Activated T-helper 1 cell treated with anti-CD3 and anti-CD28 coated beads, Interleukin-2, amount 50 U/mL, for 16 hours (primary cell): Measurements from ENCODE around the gene BAHD1.

ENCODE experiments used
- DNase-seq, 2 donors: peaks; one replicate each; pipeline ENCODE4 v3.0.0-alpha.2; 2020; ENCODE audit warnings: low read depth in 1 of 2, low spot score in 1 of 2

Gene BAHD1

GRCh38 chr15:40440743-40441564 is at the start of gene BAHD1:
BAHD1 (plus strand) TSS chr15:40440953; CDS start chr15:40458465, 17,512 bp downstream.
- DNase-seq = peak; percentile 87 to 94

- DNase-seq = no peak
These were observed 47.5 kb upstream of the BAHD1 start for GRCh38 chr15:40392986-40393948.

GRCh38 chr15:40397688-40398412 is 42.9 kb upstream of the BAHD1 start:
- DNase-seq = no peak

- no peak for DNase-seq
These were observed 42.3 kb upstream of the BAHD1 start for GRCh38 chr15:40398413-40398873.

- DNase-seq = no peak
These were observed 41.4 kb upstream of the BAHD1 start for GRCh38 chr15:40399370-40399769.

- peak; percentile 68 to 84 for DNase-seq
These were observed 35.0 kb upstream of the BAHD1 start, which contains the start of gene IVD for GRCh38 chr15:40405501-40406381. IVD (plus strand) TSS chr15:40405795; CDS start chr15:40405828, 33 bp downstream.

- no peak for DNase-seq
These were observed 33.3 kb upstream of the BAHD1 start for GRCh38 chr15:40407330-40407990.

GRCh38 chr15:40409366-40409765 is 31.4 kb upstream of the BAHD1 start:
- no peak for DNase-seq

- no peak for DNase-seq
These were observed 30.3 kb upstream of the BAHD1 start for GRCh38 chr15:40410476-40410875.

GRCh38 chr15:40412095-40412759 is 28.5 kb upstream of the BAHD1 start:
- no peak for DNase-seq

GRCh38 chr15:40413036-40413435 is 27.7 kb upstream of the BAHD1 start:
- no peak for DNase-seq

- no peak for DNase-seq
These were observed 25.9 kb upstream of the BAHD1 start for GRCh38 chr15:40414816-40415215.

- DNase-seq = no peak
These were observed 25.5 kb upstream of the BAHD1 start for GRCh38 chr15:40415226-40415625.

- no peak for DNase-seq
These were observed 24.7 kb upstream of the BAHD1 start for GRCh38 chr15:40416056-40416455.

- no peak for DNase-seq
These were observed 22.6 kb upstream of the BAHD1 start for GRCh38 chr15:40418126-40418525.

GRCh38 chr15:40420071-40420713 is 20.6 kb upstream of the BAHD1 start:
- DNase-seq = no peak

- DNase-seq = no peak
These were observed 20.0 kb upstream of the BAHD1 start for GRCh38 chr15:40420793-40421192.
